ENCODE results near the gene FRMD4B.

- TF ChIP-seq CTCF (conservative IDR thresholded peaks at IDR 0.05 in 1 of 2, IDR thresholded peaks at IDR 0.05 in 1 of 2; ENCODE audit: low read depth in 1 of 2, low read length in 2 of 2) (no peak), EZH2 (IDR thresholded peaks at IDR 0.05; ENCODE audit: low read length, missing control alignments) (no peak)
These were observed 92.8 kb downstream of the FRMD4B start for GRCh38 chr3:69292959-69293574.
